ENCODE results near the gene HLA-F. TPM values are rescaled to one million over a fixed set of nuclear protein-coding genes. Genes with fewer than 3 reads are reported as not detected.

The HLA-F gene
- total RNA-seq = 100 to 1,000 TPM in 1 of 4 donors, 10 to 100 TPM in 3; 27.6 to 122 (median 85.8) TPM

DNA sequence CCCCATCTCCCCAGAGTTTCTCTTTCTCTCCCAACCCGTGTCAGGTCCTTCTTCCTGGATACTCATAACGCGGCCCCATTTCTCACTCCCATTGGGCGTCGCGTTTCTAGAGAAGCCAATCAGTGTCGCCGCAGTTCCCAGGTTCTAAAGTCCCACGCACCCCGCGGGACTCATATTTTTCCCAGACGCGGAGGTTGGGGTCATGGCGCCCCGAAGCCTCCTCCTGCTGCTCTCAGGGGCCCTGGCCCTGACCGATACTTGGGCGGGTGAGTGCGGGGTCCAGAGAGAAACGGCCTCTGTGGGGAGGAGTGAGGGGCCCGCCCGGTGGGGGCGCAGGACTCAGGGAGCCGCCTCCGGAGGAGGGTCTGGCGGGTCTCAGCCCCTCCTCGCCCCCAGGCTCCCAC, at the start of gene HLA-F:
TSS of gene HLA-F (plus strand) at position 173 of the 404 bp plus-strand sequence. CDS start at position 203, 30 bp downstream.
- TF ChIP-seq, protein P1, sequence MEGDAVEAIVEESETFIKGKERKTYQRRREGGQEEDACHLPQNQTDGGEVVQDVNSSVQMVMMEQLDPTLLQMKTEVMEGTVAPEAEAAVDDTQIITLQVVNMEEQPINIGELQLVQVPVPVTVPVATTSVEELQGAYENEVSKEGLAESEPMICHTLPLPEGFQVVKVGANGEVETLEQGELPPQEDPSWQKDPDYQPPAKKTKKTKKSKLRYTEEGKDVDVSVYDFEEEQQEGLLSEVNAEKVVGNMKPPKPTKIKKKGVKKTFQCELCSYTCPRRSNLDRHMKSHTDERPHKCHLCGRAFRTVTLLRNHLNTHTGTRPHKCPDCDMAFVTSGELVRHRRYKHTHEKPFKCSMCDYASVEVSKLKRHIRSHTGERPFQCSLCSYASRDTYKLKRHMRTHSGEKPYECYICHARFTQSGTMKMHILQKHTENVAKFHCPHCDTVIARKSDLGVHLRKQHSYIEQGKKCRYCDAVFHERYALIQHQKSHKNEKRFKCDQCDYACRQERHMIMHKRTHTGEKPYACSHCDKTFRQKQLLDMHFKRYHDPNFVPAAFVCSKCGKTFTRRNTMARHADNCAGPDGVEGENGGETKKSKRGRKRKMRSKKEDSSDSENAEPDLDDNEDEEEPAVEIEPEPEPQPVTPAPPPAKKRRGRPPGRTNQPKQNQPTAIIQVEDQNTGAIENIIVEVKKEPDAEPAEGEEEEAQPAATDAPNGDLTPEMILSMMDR (IDR thresholded peaks at IDR 0.05; ENCODE audit: low read depth) = no peak

DNA sequence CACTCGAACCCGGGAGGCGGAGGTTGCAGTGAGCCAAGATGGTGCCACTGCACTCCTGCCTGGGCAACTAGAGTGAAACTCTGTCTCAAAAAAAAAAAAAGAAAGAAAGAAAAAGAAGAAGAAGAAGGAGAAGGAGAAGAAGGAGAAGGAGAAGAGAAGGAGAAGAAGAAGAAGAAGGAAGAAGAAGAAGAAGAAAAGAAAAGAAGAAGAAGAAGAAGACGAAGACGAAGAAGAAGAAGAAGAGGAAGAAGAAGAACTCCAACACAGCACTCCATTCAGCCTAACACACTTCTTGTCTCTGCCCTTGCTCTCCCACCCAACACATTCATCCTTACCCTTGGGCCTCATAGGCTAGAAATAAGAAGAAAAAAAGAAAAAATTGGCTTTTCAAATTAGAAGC, 49.2 kb upstream of the HLA-F start:
- TF ChIP-seq, protein P1 (IDR thresholded peaks at IDR 0.05; ENCODE audit: low read depth) = no peak

DNA sequence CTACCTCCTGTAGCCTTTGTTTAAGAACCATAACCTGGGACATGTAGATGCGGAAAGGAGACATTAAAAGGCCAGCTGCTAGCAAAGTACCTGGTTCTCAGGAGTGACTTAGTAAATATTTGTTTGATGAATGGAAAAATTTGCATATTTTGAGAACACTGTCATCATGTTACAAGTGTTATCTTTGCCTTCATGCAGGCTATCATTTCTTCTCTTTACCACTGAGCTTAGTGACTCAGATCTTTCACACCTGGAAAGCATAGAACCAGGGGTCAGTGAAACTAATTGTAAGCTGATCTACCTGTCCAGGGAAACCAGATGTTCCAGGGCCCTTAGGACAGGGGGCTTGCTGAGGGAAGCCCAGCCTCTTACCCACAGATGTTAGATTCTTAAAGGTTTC, 47.7 kb upstream of the HLA-F start:
- TF ChIP-seq, protein P1 (IDR thresholded peaks at IDR 0.05; ENCODE audit: low read depth) = no peak

DNA sequence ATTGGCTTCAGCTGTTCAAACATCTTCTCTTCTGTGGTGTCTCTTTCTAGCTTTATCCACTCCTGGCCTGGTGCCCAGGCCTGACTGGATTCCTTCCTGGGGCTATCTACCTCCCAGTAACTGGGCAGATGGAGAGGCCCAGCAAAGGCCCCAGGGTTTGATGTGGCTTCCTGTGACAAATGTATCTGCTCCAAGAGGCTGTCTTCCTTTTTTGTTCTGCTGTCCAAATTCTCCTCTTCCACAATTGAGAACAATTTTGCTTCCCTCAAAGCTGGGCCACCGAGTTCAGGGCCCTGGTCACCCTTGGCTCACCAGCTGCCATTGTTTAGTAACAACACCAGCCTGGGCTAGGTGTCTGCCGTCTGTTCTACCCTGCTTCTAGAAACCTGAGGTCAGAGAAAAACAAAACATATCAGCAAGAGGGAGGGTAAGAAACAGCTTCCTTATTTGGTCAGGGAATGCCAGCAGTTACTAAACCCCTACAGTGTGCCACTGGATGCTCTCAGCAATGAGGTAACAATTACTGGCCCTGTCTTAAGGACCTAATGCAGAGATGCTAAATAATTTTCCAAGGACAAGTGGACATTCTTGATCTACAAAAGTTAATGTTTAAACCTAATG, 46.1 kb upstream of the HLA-F start:
- TF ChIP-seq, protein P1 (IDR thresholded peaks at IDR 0.05; ENCODE audit: low read depth) = no peak

- TF ChIP-seq, protein P1 (IDR thresholded peaks at IDR 0.05; ENCODE audit: low read depth) = no peak
These were observed 45.1 kb upstream of the HLA-F start for GRCh38 chr6:29678114-29678513.

GRCh38 chr6:29679962-29680361, 43.3 kb upstream of the HLA-F start:
- TF ChIP-seq, protein P1 (IDR thresholded peaks at IDR 0.05; ENCODE audit: low read depth) = no peak

GRCh38 chr6:29680416-29680815, 42.8 kb upstream of the HLA-F start:
- TF ChIP-seq, protein P1 (IDR thresholded peaks at IDR 0.05; ENCODE audit: low read depth) = no peak

Measured in subcutaneous adipose tissue (tissue), 4 donors.